ENCODE results near the gene GSTA2.
"Not testable (repeated sequence)": the region's sequence is repeated elsewhere in the genome, so short reads cannot be mapped to it uniquely, and the experiment has no call there.

The GSTA2 gene

GRCh38 chr6:52761673-52762491 lies 1.4 kb downstream of the GSTA2 start:
- intact Hi-C loops (cut with DNase I) = not testable (repeated sequence)

GRCh38 chr6:52760105-52760765 lies 3.0 kb downstream of the GSTA2 start:
- no peak for DNase-seq
- intact Hi-C loops (cut with DNase I) = no loop called here

More at GRCh38 chr6:52761673-52762491, 1.4 kb downstream of the GSTA2 start:
- not testable (repeated sequence) for DNase-seq

GRCh38 chr6:52759085-52759484 lies 4.2 kb downstream of the GSTA2 start:
- intact Hi-C loops (cut with DNase I) = no loop called here
- DNase-seq = no peak

- DNase-seq; intact Hi-C loops (cut with DNase I): not testable (repeated sequence)
Observed at GRCh38 chr6:52757651-52758338, 5.5 kb downstream of the GSTA2 start.

- intact Hi-C loops (cut with DNase I) = no loop called here
- DNase-seq = no peak
Observed at GRCh38 chr6:52754443-52754842, 8.8 kb downstream of the GSTA2 start.

GRCh38 chr6:52753137-52753536 lies 10.1 kb downstream of the GSTA2 start:
- intact Hi-C loops (cut with DNase I); DNase-seq: not testable (repeated sequence)

GRCh38 chr6:52752310-52752709 lies 11.0 kb downstream of the GSTA2 start:
- no peak for DNase-seq
- intact Hi-C loops (cut with DNase I) = no loop called here

- intact Hi-C loops (cut with DNase I) = no loop called here
- DNase-seq = no peak
Observed at GRCh38 chr6:52749556-52750152, 13.6 kb downstream of the GSTA2 start.

GRCh38 chr6:52747301-52747700 lies 16.0 kb downstream of the GSTA2 start:
- DNase-seq; intact Hi-C loops (cut with DNase I): not testable (repeated sequence)

GRCh38 chr6:52746213-52746612 lies 17.1 kb downstream of the GSTA2 start:
- no peak for DNase-seq
- intact Hi-C loops (cut with DNase I) = no loop called here

GRCh38 chr6:52745764-52746201 lies 17.5 kb downstream of the GSTA2 start:
- DNase-seq = no peak
- intact Hi-C loops (cut with DNase I) = no loop called here

GRCh38 chr6:52741872-52742271 lies 21.4 kb downstream of the GSTA2 start:
- intact Hi-C loops (cut with DNase I) = no loop called here
- DNase-seq = no peak

GRCh38 chr6:52739627-52740026 lies 23.6 kb downstream of the GSTA2 start:
- intact Hi-C loops (cut with DNase I) = no loop called here
- no peak for DNase-seq

- intact Hi-C loops (cut with DNase I) = no loop called here
- DNase-seq = no peak
Observed at GRCh38 chr6:52739134-52739533, 24.1 kb downstream of the GSTA2 start.

GRCh38 chr6:52736145-52736544 lies 27.1 kb downstream of the GSTA2 start:
- no peak for DNase-seq
- intact Hi-C loops (cut with DNase I) = no loop called here

- intact Hi-C loops (cut with DNase I) = no loop called here
Observed at GRCh38 chr6:52735071-52735470, 28.2 kb downstream of the GSTA2 start.

GRCh38 chr6:52734072-52734471 lies 29.2 kb downstream of the GSTA2 start:
- intact Hi-C loops (cut with DNase I) = no loop called here
- DNase-seq = no peak

More at GRCh38 chr6:52735071-52735470, 28.2 kb downstream of the GSTA2 start:
- no peak for DNase-seq

GRCh38 chr6:52733172-52733571 lies 30.1 kb downstream of the GSTA2 start:
- no peak for DNase-seq
- intact Hi-C loops (cut with DNase I) = no loop called here

GRCh38 chr6:52731719-52732118 lies 31.6 kb downstream of the GSTA2 start:
- intact Hi-C loops (cut with DNase I) = no loop called here
- DNase-seq = no peak

- DNase-seq = no peak
- intact Hi-C loops (cut with DNase I) = no loop called here
Observed at GRCh38 chr6:52729576-52729975, 33.7 kb downstream of the GSTA2 start.

- no peak for DNase-seq
- intact Hi-C loops (cut with DNase I) = no loop called here
Observed at GRCh38 chr6:52728394-52728793, 34.9 kb downstream of the GSTA2 start.

Measured in posterior cingulate gyrus (tissue), 11 donors.